Measurements from ENCODE around the gene CEP350. TPM values are rescaled to one million over a fixed set of nuclear protein-coding genes. Genes with fewer than 3 reads are reported as not detected.

The CEP350 gene
- total RNA-seq, 1 donor from 2014 or later, result 53.0 TPM

- Histone ChIP-seq H3K4me3 (no peak overlapping the region), H3K27me3 (no peaks in the 10 kb centered on the region), H3K4me1 (peaks cover 3% of the 10 kb centered on the region), H3K36me3 (peaks cover 0 to 57% of the 10 kb centered on the region in 2 donors), H3K27ac (no peak overlapping the region), H3K9me3 (no peaks in the 10 kb centered on the region)
- intact Hi-C loops (cut with DNase I), result no loop called here
- DNase-seq (ENCODE audit: extremely low spot score in 2 of 2), result no peak
- TF ChIP-seq, protein P1, sequence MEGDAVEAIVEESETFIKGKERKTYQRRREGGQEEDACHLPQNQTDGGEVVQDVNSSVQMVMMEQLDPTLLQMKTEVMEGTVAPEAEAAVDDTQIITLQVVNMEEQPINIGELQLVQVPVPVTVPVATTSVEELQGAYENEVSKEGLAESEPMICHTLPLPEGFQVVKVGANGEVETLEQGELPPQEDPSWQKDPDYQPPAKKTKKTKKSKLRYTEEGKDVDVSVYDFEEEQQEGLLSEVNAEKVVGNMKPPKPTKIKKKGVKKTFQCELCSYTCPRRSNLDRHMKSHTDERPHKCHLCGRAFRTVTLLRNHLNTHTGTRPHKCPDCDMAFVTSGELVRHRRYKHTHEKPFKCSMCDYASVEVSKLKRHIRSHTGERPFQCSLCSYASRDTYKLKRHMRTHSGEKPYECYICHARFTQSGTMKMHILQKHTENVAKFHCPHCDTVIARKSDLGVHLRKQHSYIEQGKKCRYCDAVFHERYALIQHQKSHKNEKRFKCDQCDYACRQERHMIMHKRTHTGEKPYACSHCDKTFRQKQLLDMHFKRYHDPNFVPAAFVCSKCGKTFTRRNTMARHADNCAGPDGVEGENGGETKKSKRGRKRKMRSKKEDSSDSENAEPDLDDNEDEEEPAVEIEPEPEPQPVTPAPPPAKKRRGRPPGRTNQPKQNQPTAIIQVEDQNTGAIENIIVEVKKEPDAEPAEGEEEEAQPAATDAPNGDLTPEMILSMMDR (IDR thresholded peaks at IDR 0.05), result no peak
- TF ChIP-seq POLR2A (IDR thresholded peaks at IDR 0.05), result no peak
- TF ChIP-seq POLR2AphosphoS5 (IDR thresholded peaks at IDR 0.05; ENCODE audit: insufficient read depth in 1 of 2, low read depth in 1 of 2), result no peak
These were observed 111.5 kb downstream of the CEP350 start for GRCh38 chr1:180066150-180066549.

DNA sequence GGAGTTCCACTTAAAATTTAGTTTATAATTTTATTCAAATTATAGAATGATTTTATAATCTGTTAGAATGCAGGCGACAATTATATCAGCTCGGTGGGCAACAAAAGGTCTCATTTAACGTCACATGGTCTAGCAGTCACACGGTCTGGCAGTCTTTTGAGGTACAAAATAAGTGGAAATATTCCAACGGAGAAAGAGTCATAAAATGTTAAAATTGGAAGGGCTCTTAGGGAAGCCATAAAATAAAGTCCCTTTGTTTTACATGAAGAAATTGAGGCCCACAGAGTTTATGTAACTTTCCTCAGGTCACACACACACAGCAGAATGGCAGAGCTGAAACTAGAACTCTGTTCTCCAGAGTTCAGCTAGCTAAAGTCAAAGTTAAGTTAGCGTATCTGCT, 115.7 kb downstream of the CEP350 start:
- Histone ChIP-seq H3K36me3 (peaks cover 0 to 38% of the 10 kb centered on the region in 2 donors), H3K27me3 (no peaks in the 10 kb centered on the region), H3K4me1 (peaks cover 3% of the 10 kb centered on the region), H3K4me3 (no peak overlapping the region), H3K27ac (no peak overlapping the region), H3K9me3 (no peaks in the 10 kb centered on the region)
- TF ChIP-seq, protein P1 (IDR thresholded peaks at IDR 0.05), result no peak
- TF ChIP-seq POLR2AphosphoS5 (IDR thresholded peaks at IDR 0.05; ENCODE audit: insufficient read depth in 1 of 2, low read depth in 1 of 2), result no peak
- TF ChIP-seq POLR2A (IDR thresholded peaks at IDR 0.05), result no peak
- no peak for DNase-seq (ENCODE audit: extremely low spot score in 2 of 2)
- intact Hi-C loops (cut with DNase I), result no loop called here

DNA sequence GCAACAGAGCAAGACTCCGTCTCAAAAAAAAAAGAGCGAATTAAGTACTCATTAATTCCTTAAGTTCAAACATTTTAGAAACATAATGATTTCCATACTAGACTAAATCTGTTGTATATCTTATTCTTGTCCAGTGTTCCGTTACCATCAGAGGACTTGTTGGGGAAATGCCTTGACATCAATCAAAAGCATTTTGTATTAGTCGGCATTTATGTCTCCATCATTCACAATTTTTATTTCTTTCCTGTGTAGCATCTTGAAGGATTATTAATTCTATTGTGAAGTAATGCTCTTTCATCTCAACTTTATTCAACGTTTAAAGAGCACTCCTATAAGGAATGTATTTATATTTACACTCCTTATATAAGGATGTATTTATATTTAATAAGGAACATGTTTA, 117.1 kb downstream of the CEP350 start:
- TF ChIP-seq, protein P1 (IDR thresholded peaks at IDR 0.05), result no peak
- TF ChIP-seq POLR2A (IDR thresholded peaks at IDR 0.05), result no peak
- TF ChIP-seq POLR2AphosphoS5 (IDR thresholded peaks at IDR 0.05; ENCODE audit: insufficient read depth in 1 of 2, low read depth in 1 of 2), result no peak
- intact Hi-C loops (cut with DNase I), result no loop called here
- Histone ChIP-seq H3K27ac (no peak overlapping the region), H3K9me3 (no peaks in the 10 kb centered on the region), H3K4me1 (peaks cover 3% of the 10 kb centered on the region), H3K27me3 (no peaks in the 10 kb centered on the region), H3K4me3 (no peak overlapping the region), H3K36me3 (peaks cover 0 to 41% of the 10 kb centered on the region in 2 donors)
- DNase-seq (ENCODE audit: extremely low spot score in 2 of 2), result no peak

GRCh38 chr1:180080439-180080838, 125.8 kb downstream of the CEP350 start:
- no peaks in the 10 kb centered on the region for H3K9me3 ChIP-seq
- no peaks in the 10 kb centered on the region for H3K4me1 ChIP-seq
- H3K4me3 ChIP-seq, result no peak overlapping the region
- no peak overlapping the region for H3K27ac ChIP-seq
- TF ChIP-seq, protein P1 (IDR thresholded peaks at IDR 0.05), result no peak
- TF ChIP-seq POLR2A (IDR thresholded peaks at IDR 0.05) (no peak), POLR2AphosphoS5 (IDR thresholded peaks at IDR 0.05; ENCODE audit: insufficient read depth in 1 of 2, low read depth in 1 of 2) (no peak)
- no peak for DNase-seq (ENCODE audit: extremely low spot score in 2 of 2)
- intact Hi-C loops (cut with DNase I), result no loop called here
- H3K27me3 ChIP-seq, result no peaks in the 10 kb centered on the region
- H3K36me3 ChIP-seq, result peaks cover 0 to 50% of the 10 kb centered on the region in 2 donors

DNA sequence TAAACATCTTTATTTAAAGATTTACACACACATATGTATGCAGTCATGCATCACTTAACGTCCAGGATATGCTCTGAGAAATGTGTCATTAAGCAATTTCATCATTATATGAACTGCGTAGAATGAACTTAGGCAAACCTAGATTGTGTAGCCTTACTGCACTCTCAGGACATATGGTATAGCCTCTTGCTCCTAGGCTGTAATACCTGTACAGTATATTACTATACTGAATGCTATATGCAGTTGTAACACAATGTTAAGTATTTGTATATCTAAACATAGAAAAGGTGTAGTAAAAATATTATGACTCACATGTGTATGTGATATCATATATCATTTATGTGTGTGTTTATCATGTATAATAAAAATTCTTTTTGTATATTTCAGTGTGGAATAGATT, 126.9 kb downstream of the CEP350 start:
- DNase-seq (ENCODE audit: extremely low spot score in 2 of 2), result no peak
- no peak overlapping the region for H3K4me3 ChIP-seq
- intact Hi-C loops (cut with DNase I), result no loop called here
- H3K9me3 ChIP-seq, result no peaks in the 10 kb centered on the region
- no peak overlapping the region for H3K27ac ChIP-seq
- H3K36me3 ChIP-seq, result peaks cover 0 to 48% of the 10 kb centered on the region in 2 donors
- H3K4me1 ChIP-seq, result no peaks in the 10 kb centered on the region
- no peaks in the 10 kb centered on the region for H3K27me3 ChIP-seq
- no peak for TF ChIP-seq POLR2AphosphoS5 (IDR thresholded peaks at IDR 0.05; ENCODE audit: insufficient read depth in 1 of 2, low read depth in 1 of 2)
- TF ChIP-seq POLR2A (IDR thresholded peaks at IDR 0.05), result no peak
- TF ChIP-seq, protein P1 (IDR thresholded peaks at IDR 0.05), result no peak
